Endothelial cell of umbilical vein (primary cell): ENCODE measurements around the gene C21orf58. TPM values are rescaled to one million over a fixed set of nuclear protein-coding genes. Genes with fewer than 3 reads are reported as not detected.

Source experiments
- polyA plus RNA-seq, 4 experiments: library from polyadenylated mRNA; depleted of rRNA in 3 of 4; stranded (reverse) in 3 of 4; unstranded in 1 of 4; fragments of >200 nt; gene quantifications; 2 replicates each; pipeline versions ENCODE4 v1.2.1 to v1.2.3, GENCODE V29; 2011 to 2012; ENCODE audit warnings: missing spikeins in 1 of 4
- total RNA-seq: library from RNA; stranded (reverse); gene quantifications from 2 replicates; pipeline ENCODE4 v1.2.3, GENCODE V29; 2021

C21orf58 gene
- total and polyA plus RNA-seq, 2 donors (not counting 3 experiments of a cell fraction or from before 2014, with no cell fraction given) = 6.0 to 24.3 TPM

Other genes starting within 250 kb of the C21orf58 start
- gene COL6A2, start 225.8 kb downstream of the C21orf58 start, total RNA-seq = 2.6 and 6.1 TPM in 2 replicates
- gene COL6A2, start 225.8 kb downstream of the C21orf58 start, polyA plus RNA-seq = 3.4 and 4.4 TPM in 2 replicates
- gene FTCD, start 168.3 kb downstream of the C21orf58 start, total RNA-seq = 1.2 and 1.5 TPM in 2 replicates
- 0.06 TPM in 1 of 2 replicates, not detected in the other for gene FTCD, start 168.3 kb downstream of the C21orf58 start, polyA plus RNA-seq
- 15.3 and 31.7 TPM in 2 replicates for gene SPATC1L, start 139.4 kb downstream of the C21orf58 start, total RNA-seq
- gene SPATC1L, start 139.4 kb downstream of the C21orf58 start, polyA plus RNA-seq = 11.5 and 14.6 TPM in 2 replicates
- 141 TPM in 2 replicates for gene LSS, start 95.1 kb downstream of the C21orf58 start, total RNA-seq
- 120 and 132 TPM in 2 replicates for gene LSS, start 95.1 kb downstream of the C21orf58 start, polyA plus RNA-seq
- 106 and 115 TPM in 2 replicates for gene MCM3AP, start 38.3 kb downstream of the C21orf58 start, total RNA-seq
- gene MCM3AP, start 38.3 kb downstream of the C21orf58 start, polyA plus RNA-seq = 35.4 and 37.9 TPM in 2 replicates
- gene YBEY, start 37.5 kb downstream of the C21orf58 start, total RNA-seq = 6.1 and 10.5 TPM in 2 replicates
- gene YBEY, start 37.5 kb downstream of the C21orf58 start, polyA plus RNA-seq = 12.4 and 15.3 TPM in 2 replicates
- gene PCNT, start 286 bp upstream of the C21orf58 start, total RNA-seq = 38.5 and 49.5 TPM in 2 replicates
- 9.5 and 9.6 TPM in 2 replicates for gene PCNT, start 286 bp upstream of the C21orf58 start, polyA plus RNA-seq
- gene DIP2A, start 135.0 kb upstream of the C21orf58 start, total RNA-seq = 57.6 and 62.1 TPM in 2 replicates
- gene DIP2A, start 135.0 kb upstream of the C21orf58 start, polyA plus RNA-seq = 32.6 and 34.5 TPM in 2 replicates